Activated CD8-positive, alpha-beta memory T cell treated with anti-CD3 and anti-CD28 coated beads, Interleukin-2, amount 50 U/mL, for 4 hours (primary cell): ENCODE measurements around the gene POLR3H.

ENCODE experiments used
- DNase-seq: peaks from one replicate; pipeline ENCODE4 v3.0.0-alpha.2; 2020

POLR3H gene

GRCh38 chr22:41480397-41480735 is 63.9 kb downstream of the POLR3H start:
- no peak for DNase-seq

GRCh38 chr22:41479671-41480396 is 64.4 kb downstream of the POLR3H start:
- no peak for DNase-seq

- no peak for DNase-seq
These were observed 65.3 kb downstream of the POLR3H start for GRCh38 chr22:41478891-41479521.

GRCh38 chr22:41478473-41478872 is 65.8 kb downstream of the POLR3H start:
- no peak for DNase-seq
